Activated T-cell treated with anti-CD3 and anti-CD28 coated beads for 1 hour (primary cell): Measurements from ENCODE around the gene CD52.
"Not testable (repeated sequence)": the region's sequence is repeated elsewhere in the genome, so short reads cannot be mapped to it uniquely, and the experiment has no call there.

Source experiments
- DNase-seq: peaks from one replicate; pipeline ENCODE4 v3.0.0-alpha.2; 2020; ENCODE audit warnings: low read depth

The CD52 gene

DNA sequence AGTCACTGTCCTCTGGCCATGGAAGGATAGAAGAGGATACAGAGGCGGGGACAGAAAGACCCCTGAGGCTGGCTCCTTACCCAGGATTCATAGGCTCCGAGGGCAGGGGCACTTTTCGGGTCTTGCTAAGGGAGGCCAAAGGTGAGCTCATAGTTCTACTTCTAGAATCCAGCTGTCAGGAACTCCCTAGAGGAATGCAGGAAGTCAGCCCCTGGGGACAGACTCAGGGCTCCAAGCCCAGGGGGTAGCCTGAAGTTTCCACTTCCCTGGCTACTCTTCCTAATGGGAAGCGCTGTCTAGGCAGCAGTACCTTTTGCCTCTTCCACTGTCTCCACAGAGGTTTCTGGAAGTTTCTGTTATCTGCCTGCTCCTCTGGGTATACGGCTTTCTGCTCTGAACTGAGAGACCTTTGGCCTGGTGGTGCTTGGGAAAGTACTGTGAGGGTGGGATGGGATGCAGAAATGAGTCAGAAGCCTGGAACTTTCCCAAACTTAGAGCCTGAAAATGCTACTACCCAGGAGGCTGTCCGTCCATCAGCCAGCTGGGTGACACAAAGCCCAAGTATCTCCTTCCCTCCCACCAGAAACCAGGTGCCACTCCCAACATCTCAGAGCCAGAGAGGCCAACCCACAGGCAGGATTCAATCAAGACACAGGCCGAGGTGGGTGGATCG, 14.9 kb upstream of the CD52 start:
- no peak for DNase-seq

DNA sequence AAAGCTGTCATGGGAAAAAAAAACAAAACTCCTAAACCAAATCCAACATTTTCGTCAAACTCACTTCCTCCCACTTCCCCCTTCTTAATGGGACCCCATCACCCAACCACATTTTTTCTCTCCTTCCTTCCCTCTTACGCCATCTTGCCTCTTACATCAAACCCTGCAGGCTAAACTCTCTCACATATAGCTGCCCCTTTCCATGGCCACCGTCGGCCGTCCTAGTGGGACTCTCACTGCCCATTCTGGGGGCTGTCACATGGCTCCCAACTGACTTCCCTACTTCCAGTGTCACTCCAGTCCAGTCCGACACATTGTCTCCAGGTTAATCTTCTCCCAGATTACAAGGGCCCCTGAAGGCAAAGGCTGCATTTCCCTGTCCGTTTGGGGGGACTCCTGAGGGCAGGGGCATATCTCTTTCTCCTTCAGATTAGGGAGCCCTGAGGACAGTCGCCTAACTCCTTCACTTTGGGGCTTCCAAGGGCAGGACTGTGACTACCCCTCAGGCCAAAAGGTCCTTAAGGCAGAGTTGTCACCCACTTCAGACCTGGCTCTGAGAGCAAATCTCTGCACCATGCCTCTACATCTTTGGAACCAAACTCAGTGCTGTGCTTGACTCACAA, 12.0 kb upstream of the CD52 start:
- no peak for DNase-seq

DNA sequence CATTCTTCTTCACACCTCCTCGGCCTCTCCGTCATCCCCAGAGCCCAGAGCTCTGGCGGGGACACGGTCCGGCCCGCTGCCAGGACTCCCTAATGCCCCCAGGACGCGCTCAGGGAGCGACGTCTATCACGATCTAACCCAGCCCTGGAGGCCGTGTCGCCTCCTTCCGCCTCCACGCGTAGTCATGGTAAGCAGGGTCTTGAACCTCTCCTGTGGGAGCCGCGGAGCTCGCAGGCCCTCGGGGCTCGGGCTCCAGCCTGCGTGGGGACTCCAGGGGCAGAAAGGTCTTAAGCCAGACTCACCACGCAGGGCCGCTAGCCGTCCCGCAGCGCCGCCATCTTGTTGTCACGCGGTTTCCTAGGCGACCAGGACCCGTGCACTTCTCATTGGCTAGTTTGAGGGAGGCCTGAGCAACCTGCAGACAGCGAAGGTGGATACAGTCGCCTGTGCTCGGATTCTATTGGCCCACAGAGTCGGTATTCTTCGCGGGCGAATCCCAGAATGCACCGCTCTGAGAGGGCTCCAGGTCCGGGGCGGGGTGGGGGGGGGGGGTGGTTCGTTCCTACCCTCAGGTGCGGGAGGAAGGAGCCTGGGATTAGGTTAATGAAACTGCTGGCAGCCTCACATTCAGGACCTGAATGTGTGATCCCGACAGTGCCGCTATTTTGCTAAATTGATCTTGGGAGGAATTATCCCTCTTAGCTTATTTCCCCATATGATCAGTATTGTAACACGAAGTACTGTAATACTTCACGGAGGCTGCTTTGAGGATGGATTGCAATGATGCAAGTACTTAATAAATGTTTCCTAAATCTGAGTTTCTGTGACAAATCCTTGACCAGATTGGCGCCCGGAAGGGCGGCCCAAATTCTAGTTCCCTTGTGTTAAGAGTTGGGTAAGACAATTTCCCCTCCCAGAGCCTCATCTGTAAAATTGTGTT, 11.2 kb upstream of the CD52 start, which contains the start of gene UBXN11:
TSS of gene UBXN11 (minus strand) at position 347 of the 940 bp plus-strand sequence. CDS start 3,753 bp downstream, outside the sequence.
- peak; percentile 85 for DNase-seq

DNA sequence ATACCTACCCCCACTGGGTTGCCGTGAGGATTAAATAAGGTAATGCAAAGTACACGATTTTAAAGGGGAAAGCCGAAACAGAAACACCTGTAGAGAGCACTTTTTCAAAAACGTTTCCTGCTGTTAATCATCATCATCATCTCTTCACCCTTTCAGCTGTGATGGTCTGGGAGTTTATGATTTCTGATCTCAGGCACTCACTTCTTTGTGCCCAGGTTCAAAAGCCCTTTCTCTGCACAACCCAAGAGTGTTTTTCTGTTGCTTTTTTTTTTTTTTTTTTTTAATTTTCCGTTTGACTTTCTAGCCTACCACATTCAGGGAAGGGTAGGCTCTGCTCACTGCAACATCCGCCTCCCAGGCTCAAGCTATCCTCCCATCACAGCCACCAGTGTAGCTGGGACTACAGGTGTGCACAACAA, 10.4 kb upstream of the CD52 start:
- DNase-seq = no peak

DNA sequence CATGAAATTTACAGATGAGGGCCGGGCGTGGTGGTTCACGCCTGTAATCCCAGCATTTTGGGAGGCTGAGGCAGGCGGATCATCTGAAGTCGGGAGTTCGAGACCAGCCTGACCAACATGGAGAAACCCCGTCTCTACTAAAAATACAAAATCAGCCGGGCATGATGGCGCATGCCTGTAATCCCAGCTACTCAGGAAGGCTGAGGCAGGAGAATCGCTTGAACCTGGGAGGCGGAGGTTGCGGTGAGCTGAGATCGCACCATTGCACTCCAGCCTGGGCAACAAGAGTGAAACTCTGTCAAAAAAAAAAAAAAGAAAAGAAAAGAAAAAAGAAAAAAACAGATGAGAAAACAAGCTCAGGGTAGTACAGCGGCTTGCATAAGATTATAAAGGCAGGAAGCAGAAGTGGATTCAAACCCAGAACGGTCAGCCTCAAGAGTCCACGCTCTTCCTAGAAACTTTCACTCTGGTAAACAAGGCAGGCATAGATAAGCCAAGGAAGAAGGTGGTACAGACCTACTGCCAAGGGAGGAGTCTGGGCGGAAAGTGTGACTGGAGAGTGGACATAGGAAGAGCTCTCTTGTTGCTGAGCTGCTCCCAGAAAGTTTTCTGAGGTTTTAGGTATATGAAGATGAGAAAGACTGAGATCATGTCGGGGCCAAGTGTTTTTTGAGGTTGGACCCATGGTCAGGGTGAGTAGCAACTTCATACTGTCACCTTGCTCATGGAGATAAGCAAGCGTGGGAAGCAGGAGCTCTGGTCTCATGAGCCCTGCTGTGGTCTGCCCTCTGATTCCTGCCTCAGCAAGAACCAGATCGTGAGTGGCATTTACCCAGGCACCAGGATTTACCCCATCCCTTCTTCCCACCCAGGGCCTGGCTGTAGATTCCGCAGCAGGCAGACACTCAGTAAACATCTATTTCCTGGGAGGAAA, 9.5 kb upstream of the CD52 start:
- not testable (repeated sequence) for DNase-seq

DNA sequence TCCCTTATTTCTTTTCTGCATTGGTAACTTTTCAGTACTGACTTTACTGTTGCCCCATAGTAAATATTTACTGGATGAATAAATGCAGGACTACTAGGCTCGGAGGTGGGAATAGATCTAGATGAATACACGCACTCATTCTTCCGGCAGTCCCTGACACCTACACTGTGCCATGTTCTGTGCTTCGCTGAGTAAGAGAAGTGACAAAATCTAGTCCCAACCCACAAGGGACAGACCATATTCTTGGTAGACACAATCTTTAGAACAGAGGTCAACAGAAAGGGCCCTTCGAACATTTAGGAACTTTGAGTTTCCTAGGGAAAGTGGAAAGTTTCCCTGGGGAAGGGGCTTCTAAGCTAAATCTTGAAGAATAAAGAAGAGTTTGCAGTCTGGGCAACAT, 3.3 kb upstream of the CD52 start:
- DNase-seq = no peak

DNA sequence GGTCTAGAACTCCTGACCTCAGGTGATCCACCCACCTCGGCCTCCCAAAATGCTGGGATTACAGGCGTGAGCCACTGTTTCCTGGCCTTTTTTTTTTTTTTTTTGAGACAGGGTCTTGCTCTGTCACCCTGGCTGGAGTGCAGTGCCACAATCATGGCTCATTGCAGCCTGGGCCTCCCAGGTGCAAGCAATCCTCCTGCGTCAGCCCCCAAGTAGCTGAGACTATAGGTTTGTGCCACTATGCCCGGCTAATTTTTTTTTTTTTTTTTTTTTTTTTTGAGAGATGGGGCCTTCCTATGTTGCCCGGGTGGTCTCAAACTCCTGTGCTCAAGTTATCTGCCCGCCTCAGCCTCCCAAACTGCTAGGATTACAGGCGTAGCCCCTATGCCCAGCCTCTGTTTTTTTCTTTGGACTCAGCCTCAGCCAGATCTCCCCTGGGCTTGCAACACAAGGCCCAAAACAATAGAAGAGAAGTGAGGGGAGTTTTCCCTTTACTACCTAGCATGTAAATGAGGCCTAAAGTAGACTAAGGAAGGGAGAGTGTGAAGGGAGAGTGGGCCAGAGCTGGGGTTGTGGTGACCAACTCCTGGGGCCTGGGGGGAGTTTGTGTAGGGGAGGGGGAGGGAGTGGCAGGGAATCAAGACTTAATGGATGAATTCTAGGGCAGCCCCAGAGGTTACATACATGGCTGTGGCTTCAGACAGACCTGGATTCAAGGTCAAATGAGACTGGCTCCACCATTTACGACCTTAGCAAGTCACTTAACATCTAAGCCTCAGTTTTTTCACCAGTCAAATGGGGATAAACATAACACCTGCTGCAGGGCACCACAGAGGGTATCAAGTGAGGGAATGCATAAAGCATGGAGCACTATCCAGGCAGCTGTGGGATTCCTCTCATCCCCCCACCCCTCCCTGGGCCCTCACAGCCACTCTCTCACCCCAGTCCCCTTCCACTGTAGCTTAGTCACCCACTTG, 1.6 kb upstream of the CD52 start:
- no peak for DNase-seq

DNA sequence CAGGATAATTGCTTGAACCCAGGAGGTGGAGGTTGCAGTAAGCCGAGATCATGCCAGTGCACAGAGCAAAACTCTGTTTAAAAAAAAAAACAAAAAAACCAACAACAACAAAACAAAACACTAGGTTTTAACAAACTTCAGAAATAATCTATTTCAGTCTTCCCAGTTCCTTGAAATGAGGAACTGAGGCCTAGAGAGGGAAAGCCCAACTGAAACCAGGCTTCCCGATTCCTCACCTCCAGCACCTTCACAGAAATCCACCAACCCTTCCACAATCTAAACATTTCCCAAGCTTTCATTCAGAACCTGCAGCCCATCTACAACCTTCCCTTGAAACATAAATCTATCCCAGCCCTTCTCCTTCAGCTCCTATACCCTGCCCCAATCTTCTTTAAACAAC, 612 bp upstream of the CD52 start:
- no peak for DNase-seq

DNA sequence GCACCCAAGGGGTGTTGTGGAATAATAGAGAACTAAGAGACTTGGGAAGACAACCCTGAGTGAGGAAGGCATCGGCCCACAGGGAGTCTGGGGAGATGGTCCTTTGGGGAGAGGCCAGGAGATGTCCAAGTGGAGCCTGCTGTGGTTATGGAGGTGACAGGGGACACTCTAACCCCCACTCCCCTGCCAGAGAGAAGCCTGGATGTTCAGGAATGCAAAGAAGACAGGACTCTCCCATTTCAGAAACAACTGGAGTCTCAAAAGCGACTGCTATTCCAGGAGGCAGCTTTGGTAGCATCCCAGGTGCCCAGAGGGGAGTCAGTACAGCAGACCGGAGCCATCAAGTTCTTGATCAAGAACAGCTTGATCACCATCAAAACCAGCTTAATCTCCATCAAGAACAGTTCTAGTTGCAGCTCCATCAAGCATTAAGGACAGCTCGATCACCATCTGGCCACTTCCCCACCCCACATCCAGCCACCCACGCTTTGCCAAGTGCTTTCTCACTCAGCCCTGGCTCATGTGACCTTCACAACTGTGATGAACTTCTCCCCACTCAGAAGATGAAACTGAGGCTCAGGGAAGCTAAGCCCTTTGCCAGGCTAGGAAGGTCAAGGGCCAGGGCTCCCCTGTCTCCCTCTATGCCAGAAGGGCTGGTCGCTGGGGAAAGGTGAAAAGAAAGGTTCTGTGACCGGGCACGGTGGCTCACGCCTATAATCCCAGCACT, 743 bp downstream of the CD52 start:
- no peak for DNase-seq

DNA sequence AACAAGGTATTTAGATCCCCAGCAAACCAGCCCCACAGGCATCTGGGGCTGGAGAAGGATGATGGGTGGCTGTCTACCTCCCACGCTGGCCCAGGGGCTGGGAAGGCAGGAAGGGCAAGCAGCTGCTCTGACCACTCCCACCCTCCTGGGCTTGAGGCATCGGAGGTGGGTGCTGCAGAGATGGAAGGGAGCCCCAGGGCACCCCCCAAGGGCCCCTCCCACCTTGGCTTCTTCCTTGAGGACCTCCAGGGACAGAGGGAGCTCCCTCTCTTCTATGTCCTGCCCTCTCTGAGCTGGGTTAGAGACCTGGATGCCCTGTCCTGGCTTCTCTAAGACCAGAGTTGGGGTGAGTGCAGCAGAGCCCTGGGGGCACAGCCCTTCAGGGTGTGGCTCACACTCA, 3.1 kb downstream of the CD52 start:
- no peak for DNase-seq

DNA sequence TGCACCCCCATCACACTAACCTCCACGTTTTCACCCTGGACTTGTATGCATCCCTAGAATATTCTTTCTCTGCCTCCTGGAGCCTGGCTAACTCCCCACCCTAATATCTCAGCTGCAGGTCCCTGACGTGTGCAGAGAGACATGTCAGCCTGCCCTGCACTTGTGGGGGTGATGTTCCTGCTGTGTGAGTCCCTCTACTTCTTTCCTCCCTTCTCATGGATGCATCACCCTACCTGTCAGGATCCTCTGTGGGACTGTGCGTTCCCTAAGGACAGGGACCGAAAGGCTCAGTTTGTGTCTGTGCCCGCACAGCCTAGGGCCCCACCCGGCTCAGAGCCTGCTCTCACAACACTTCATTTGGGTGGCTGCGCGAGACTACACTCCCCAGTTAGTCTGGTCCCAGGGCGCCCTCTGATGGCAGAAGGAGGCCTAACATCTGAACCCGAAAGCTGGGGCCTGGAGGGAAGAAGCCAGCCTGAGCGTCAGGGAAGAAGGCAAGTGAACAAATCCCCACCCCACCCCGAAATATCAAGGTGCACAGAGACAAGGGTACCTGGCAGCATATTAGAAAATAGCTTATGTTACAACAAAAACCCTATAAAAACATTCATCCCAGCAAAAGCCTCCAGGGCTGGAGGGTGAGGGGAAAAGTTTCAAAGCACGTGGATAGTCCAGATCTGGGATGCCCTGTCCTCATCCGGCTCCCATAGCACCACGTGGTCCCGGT, 3.7 kb downstream of the CD52 start:
- DNase-seq = peak; percentile 96

DNA sequence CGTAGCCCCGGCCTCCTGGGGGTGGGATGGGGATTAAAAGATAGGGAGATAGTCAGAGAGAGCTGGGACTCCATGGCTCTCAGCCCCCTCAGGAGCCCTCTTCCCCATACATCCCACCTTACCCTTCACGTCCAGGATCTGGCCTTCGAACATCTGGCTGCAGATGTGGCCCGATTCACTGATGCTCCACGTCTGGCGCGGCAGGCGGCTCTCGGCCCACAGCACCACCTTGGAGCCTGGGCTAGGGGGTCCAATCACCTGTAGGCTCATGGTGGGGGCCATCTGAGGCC, 4.2 kb downstream of the CD52 start:
- no peak for DNase-seq

DNA sequence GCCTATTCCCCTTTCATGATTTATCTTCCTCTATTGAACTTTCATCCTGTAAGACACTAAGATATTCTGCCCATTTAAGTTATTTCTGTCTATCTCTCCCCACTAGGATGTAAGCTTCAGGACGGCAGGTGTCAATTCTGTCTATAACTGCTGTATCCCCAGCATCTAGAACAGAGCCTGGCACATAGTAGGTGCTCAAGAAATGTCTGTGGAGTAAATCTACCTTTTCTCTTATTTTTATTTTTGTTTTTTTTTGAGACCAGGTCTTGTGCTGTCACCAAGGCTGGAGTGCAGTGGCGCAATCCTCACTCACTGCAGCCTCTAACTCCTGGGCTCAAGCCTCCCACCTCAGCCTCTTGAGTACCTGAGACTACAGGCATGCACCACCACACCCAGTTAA, 5.6 kb downstream of the CD52 start:
- DNase-seq = no peak

DNA sequence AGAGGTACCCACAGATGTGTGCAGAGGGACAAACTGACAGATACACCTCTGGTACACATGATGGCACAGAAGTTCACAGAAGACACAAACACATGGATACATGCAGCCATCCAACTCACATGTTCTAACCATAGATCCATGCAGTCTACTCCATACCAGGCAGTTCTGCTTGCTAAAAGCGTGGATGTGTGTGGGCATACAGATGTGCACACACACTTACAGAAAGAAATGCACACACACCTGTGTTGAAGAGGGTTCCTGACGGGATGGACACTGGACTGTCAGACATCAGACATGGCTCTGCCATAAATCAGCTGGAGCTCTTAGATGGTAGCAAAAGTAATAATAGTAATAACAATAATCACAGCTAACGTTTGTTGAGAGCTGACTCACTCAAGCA, 6.8 kb downstream of the CD52 start:
- DNase-seq = no peak

DNA sequence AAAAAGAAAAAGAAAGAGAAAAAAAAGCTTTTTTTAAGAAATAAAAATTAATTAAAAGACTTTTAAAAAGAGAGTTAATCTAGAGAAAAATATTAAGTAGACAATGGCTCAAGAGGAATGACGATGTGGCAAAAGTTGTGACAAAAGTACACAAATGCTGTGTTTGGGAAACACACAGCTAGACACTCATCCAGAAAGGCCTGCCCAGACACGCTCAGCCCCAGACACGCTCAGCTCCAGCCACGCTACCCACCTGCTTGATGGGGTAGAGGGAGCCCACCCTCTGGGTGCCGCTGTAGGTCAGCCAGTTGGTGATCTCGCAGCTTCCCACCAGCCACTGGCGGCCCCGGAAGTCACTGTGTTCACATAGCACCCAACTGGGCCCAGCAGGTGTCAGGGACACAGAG, 10.2 kb downstream of the CD52 start:
- DNase-seq = no peak

DNA sequence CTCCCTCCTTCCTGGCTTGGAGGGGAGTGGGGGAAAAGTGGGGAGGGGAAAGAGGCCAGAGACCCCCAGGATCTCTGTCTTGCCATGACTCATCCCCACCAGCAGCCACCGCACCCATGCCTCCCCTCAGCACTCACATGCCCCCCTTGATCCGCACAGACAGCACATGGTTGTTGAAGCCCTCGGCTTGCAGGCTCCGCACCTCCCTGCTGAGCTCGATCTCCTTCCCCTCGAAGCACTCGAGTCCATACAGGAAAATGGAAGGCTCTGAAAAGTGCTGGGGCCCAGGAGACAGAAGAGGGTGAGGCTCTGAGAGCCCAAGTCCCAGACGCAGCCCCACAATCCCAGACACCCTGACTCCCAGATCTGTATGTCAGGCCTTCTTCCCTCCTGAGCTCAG, 10.8 kb downstream of the CD52 start:
- DNase-seq = no peak

DNA sequence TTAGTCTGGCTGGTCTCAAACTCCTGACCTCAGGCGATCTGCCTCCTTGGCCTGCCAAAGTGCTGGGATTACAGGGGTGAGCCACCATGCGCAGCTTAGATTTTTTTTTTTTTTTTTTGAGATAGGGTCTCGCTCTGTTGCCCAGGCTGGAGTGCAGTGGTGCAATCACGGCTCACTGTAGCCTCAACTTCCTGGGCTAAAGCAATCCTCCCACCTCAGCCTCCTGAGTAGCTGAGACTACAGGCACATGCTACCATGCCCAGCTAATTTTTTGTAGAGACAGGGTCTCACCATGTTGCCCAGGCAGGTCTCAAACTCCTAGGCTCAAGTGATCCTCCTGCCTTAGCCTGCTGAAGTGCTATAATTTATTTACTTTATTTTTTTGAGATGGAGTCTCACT, 11.6 kb downstream of the CD52 start:
- DNase-seq = not testable (repeated sequence)

DNA sequence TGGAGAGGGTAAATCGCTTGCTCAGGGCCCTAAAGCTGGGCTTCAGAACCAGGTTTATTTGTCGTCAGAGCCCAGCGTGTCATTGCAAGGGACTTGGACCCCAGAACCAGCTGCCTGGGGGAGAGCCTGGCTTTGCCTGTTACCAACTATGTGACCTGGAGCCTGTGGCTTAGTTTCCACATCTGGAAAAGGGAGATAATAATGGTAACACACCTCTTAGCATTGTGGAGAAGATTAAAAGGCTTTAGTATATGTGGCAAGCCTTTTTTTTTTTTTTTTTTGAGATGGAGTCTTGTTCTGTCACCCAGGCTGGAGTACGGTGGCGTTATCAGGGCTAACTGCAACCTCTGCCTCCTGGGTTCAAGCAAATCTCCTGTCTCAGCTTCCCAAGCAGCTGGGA, 12.5 kb downstream of the CD52 start:
- DNase-seq = no peak

DNA sequence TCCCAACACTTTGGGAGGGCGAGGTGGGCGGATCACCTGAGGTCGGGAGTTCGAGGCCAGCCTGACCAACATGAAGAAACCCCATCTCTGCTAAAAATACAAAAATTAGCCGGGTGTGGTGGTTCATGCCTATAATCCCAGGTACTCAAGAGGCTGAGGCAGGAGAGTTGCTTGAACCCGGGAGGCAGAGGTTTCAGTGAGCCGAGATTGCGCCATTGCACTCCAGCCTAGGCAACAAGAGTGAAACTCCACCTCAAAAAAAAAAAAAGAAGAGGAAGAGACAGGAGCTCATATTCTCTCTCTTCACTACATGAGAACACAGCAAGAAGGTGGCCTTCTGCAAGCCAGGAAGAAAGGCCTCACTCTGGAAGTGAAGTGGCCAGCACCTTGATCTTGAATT, 15.6 kb downstream of the CD52 start:
- DNase-seq = not testable (repeated sequence)
